ENCODE data around the gene TSACC.
"Not testable (repeated sequence)": the region's sequence is repeated elsewhere in the genome, so short reads cannot be mapped to it uniquely, and the experiment has no call there.

Gene TSACC

GRCh38 chr1:156368157-156368658, 29.9 kb downstream of the TSACC start:
- no peak for DNase-seq (ENCODE audit: low read depth, low spot score)
- TF ChIP-seq, protein P1, sequence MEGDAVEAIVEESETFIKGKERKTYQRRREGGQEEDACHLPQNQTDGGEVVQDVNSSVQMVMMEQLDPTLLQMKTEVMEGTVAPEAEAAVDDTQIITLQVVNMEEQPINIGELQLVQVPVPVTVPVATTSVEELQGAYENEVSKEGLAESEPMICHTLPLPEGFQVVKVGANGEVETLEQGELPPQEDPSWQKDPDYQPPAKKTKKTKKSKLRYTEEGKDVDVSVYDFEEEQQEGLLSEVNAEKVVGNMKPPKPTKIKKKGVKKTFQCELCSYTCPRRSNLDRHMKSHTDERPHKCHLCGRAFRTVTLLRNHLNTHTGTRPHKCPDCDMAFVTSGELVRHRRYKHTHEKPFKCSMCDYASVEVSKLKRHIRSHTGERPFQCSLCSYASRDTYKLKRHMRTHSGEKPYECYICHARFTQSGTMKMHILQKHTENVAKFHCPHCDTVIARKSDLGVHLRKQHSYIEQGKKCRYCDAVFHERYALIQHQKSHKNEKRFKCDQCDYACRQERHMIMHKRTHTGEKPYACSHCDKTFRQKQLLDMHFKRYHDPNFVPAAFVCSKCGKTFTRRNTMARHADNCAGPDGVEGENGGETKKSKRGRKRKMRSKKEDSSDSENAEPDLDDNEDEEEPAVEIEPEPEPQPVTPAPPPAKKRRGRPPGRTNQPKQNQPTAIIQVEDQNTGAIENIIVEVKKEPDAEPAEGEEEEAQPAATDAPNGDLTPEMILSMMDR (IDR thresholded peaks at IDR 0.05; ENCODE audit: low read depth, low read length) = no peak
- in situ Hi-C loops (cut with HindIII; ENCODE audit: low sequenced_read_pairs) = no loop called here
- no peak overlapping the region for H3K4me3 ChIP-seq (ENCODE audit: low read depth, low read length)

DNA sequence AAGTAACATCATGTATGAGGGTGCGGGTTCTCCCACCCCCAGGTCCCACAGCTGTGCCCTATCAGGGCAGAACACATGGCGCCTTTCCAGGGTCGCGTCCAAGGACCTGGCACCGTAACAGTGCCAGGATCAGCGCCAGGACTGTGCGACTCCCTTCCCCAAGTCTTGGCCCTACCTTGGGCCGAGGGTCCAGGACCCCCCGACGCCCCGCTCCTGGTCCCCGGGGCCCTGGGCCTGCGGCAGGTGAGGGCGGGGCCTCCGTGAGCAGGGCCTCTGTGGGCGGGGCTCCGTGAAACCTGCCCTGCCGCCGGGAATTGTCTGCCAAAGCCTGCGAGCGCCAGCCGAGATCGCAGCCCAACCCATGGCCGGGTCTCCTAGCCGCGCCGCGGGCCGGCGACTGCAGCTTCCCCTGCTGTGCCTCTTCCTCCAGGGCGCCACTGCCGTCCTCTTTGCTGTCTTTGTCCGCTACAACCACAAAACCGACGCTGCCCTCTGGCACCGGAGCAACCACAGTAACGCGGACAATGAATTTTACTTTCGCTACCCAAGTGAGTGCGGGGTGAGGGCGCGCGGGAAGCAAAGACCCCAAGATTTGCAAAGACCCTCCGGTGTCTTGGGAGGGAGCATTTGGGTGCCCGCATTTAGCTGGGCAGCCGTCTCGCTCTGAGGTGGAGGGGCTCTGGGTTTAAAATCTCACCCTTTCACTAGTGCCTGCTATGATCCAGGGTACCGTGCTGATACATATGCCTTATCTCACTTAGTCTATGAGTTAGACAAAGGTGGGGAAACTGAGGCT, 30.8 kb downstream of the TSACC start, which contains the start of gene RHBG:
RHBG (plus strand) TSS at position 323 of the 796 bp plus-strand sequence; CDS start at position 362, 39 bp downstream.
- DNase-seq (ENCODE audit: low read depth, low spot score) = peak; percentile 5
- TF ChIP-seq, protein P1 (IDR thresholded peaks at IDR 0.05; ENCODE audit: low read depth, low read length) = no peak
- in situ Hi-C loops (cut with HindIII; ENCODE audit: low sequenced_read_pairs) = no loop called here
- peak within 1 kb of the TSS; percentile 17 for H3K4me3 ChIP-seq (ENCODE audit: low read depth, low read length)

- DNase-seq (ENCODE audit: low read depth, low spot score); in situ Hi-C loops (cut with HindIII; ENCODE audit: low sequenced_read_pairs); H3K4me3 ChIP-seq (ENCODE audit: low read depth, low read length): not testable (repeated sequence)
Measured at GRCh38 chr1:156369685-156370286, 31.5 kb downstream of the TSACC start.

DNA sequence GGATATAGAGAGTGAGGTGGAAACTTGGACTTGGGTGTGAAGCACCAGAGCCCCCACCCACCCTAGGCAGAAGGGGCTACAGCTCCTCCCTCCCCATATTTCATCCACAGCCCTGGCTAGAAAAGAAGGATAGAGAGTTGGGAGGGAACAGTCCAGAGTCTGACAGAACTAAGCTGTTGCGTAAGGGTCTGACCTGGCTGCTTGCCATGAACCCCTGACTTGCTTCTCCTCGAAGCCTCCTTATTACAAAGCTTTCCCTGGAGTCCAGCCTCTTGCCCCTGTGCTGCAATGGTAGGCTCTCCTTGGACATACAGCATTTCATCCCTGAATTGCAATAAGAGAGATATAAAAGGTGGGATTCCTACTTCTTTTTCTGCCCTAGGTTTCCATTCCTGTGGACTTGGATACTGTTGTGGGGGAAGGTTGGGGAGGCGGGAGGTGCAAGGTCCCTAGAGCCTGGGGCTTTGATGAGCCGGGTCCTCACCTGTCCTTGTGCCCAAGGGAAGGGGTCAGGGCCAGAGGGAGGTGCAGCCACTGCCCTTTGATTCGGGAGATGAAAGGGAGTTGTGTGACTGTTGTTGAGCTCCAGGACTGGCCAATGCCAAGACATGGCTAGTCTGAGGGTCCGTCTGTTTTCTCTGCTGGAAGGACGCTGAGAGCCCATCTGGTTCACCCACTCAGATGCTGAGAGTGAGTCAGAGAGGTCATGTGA, 33.4 kb downstream of the TSACC start:
- TF ChIP-seq, protein P1 (IDR thresholded peaks at IDR 0.05; ENCODE audit: low read depth, low read length) = no peak
- no peak for DNase-seq (ENCODE audit: low read depth, low spot score)
- no peak overlapping the region for H3K4me3 ChIP-seq (ENCODE audit: low read depth, low read length)
- in situ Hi-C loops (cut with HindIII; ENCODE audit: low sequenced_read_pairs) = no loop called here

DNA sequence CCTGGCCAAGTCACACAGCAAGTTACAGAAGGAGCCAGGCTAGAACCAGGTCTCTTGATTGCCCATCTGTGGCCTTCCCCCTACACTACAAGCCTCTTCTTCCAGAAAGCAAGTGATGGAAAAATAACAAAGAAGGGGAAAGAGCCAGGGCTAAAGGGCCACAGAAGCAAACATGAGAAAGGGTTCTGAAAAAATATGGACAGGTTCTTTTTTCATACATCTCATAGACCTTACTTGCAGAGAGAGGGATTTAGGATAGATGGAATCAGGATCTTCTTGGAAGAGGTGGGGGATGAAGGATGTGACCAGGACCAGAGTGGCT, 33.9 kb downstream of the TSACC start:
- TF ChIP-seq, protein P1 (IDR thresholded peaks at IDR 0.05; ENCODE audit: low read depth, low read length) = no peak
- no peak overlapping the region for H3K4me3 ChIP-seq (ENCODE audit: low read depth, low read length)
- in situ Hi-C loops (cut with HindIII; ENCODE audit: low sequenced_read_pairs) = no loop called here
- DNase-seq (ENCODE audit: low read depth, low spot score) = peak; percentile 10

- TF ChIP-seq, protein P1 (IDR thresholded peaks at IDR 0.05; ENCODE audit: low read depth, low read length) = no peak
- in situ Hi-C loops (cut with HindIII; ENCODE audit: low sequenced_read_pairs) = no loop called here
- no peak for DNase-seq (ENCODE audit: low read depth, low spot score)
- no peak overlapping the region for H3K4me3 ChIP-seq (ENCODE audit: low read depth, low read length)
Measured at GRCh38 chr1:156372876-156373275, 34.5 kb downstream of the TSACC start.
